ENCODE results near the gene FAF1. TPM values are rescaled to one million over a fixed set of nuclear protein-coding genes. Genes with fewer than 3 reads are reported as not detected.

FAF1 gene
- total and polyA plus RNA-seq, 9 of the 15 experiments (the other 6 are each of a cell fraction or from before 2014, with no cell fraction given), result 48.7 to 225 (median 118) TPM

DNA sequence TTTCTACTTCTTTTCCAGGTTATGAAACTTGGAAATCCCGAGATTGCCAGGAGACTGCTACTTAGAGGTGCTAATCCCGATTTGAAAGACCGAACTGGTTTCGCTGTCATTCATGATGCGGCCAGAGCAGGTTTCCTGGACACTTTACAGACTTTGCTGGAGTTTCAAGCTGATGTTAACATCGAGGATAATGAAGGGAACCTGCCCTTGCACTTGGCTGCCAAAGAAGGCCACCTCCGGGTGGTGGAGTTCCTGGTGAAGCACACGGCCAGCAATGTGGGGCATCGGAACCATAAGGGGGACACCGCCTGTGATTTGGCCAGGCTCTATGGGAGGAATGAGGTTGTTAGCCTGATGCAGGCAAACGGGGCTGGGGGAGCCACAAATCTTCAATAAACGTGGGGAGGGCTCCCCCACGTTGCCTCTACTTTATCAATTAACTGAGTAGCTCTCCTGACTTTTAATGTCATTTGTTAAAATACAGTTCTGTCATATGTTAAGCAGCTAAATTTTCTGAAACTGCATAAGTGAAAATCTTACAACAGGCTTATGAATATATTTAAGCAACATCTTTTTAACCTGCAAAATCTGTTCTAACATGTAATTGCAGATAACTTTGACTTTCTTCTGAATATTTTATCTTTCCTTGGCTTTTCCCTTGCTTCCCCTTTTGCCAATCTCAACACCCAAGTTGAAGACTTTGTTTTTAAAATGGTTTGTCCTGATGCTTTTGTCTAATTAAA, 14.0 kb upstream of the FAF1 start (continued):
- TF ChIP-seq, protein P1, sequence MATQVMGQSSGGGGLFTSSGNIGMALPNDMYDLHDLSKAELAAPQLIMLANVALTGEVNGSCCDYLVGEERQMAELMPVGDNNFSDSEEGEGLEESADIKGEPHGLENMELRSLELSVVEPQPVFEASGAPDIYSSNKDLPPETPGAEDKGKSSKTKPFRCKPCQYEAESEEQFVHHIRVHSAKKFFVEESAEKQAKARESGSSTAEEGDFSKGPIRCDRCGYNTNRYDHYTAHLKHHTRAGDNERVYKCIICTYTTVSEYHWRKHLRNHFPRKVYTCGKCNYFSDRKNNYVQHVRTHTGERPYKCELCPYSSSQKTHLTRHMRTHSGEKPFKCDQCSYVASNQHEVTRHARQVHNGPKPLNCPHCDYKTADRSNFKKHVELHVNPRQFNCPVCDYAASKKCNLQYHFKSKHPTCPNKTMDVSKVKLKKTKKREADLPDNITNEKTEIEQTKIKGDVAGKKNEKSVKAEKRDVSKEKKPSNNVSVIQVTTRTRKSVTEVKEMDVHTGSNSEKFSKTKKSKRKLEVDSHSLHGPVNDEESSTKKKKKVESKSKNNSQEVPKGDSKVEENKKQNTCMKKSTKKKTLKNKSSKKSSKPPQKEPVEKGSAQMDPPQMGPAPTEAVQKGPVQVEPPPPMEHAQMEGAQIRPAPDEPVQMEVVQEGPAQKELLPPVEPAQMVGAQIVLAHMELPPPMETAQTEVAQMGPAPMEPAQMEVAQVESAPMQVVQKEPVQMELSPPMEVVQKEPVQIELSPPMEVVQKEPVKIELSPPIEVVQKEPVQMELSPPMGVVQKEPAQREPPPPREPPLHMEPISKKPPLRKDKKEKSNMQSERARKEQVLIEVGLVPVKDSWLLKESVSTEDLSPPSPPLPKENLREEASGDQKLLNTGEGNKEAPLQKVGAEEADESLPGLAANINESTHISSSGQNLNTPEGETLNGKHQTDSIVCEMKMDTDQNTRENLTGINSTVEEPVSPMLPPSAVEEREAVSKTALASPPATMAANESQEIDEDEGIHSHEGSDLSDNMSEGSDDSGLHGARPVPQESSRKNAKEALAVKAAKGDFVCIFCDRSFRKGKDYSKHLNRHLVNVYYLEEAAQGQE (IDR thresholded peaks at IDR 0.05; ENCODE audit: borderline replicate concordance), result no peak
- TF ChIP-seq, protein P1 (CRISPR knock-in tag; IDR thresholded peaks at IDR 0.05; ENCODE audit: low read depth), result no peak
- no peak for TF ChIP-seq SIX5 (IDR thresholded peaks at IDR 0.05; ENCODE audit: borderline replicate concordance in 1 of 2, insufficient read depth in 1 of 2, low read depth in 1 of 2, low read length in 2 of 2)
- TF ChIP-seq, protein P2, sequence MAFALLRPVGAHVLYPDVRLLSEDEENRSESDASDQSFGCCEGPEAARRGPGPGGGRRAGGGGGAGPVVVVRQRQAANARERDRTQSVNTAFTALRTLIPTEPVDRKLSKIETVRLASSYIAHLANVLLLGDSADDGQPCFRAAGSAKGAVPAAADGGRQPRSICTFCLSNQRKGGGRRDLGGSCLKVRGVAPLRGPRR (CRISPR knock-in tag; IDR thresholded peaks at IDR 0.05), result no peak

Data from K562 (cell line).